ENCODE data around the gene NRROS. TPM values are rescaled to one million over a fixed set of nuclear protein-coding genes. Genes with fewer than 3 reads are reported as not detected.

Gene NRROS
- not detected in 2 replicates for polyA plus RNA-seq

DNA sequence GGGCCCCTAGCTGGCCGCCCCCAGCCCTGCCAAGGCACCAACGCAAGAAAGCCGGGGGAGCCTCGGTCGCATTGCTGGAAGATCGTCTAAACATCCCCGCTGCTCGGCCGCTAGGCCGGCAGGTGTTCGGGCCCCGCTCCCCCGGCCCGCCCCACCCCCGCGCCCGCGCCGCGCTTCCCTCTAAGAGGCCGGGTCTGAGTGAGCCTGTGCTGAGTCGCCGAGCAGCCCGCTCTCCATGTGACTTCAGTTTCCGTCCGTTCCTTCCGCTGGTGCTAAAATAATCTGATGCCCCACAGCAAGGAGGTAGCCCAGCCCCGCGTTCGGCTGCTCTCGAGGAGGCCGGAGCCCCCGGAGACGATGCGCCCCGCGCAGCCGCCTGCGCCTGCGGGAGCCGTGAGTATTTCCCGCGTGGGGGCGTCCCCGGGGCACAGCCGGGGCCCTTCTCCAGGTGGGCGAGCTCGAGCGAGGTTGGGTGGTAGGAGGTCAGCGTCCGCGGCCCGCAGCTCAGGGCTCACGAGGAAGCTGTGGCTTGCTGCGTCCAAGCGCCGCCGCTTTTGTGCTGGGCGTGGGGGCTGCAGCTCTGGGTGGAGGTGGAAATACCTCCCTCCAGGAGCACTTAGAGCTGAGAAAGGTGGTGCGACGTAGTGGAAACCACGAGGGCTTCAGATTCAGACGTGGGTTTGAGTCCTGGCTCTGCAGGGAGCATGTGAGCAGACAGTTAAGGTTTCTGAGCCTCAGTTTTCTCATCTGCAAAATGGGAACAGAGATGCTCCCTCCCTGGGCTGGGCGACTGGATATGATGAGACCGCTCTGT lies at the start of gene NRROS:
Gene NRROS (plus strand): TSS at position 212 of the 814 bp plus-strand sequence. CDS start 14,846 bp downstream, outside the sequence.

Other genes with a start within 250 kb of the NRROS start
- gene UBXN7, start 207.3 kb upstream of the NRROS start, polyA plus RNA-seq = 11.5 and 14.3 TPM in 2 replicates
- 6.2 and 10.6 TPM in 2 replicates for gene RNF168, start 135.9 kb upstream of the NRROS start, polyA plus RNA-seq
- 1.5 TPM in 1 of 2 replicates, not detected in the other for gene SMCO1, start 124.3 kb upstream of the NRROS start, polyA plus RNA-seq
- gene WDR53, start 71.1 kb upstream of the NRROS start, polyA plus RNA-seq = 6.2 and 10.5 TPM in 2 replicates
- 11.6 and 13.2 TPM in 2 replicates for gene FBXO45, start 71.0 kb upstream of the NRROS start, polyA plus RNA-seq
- 5.1 and 11.5 TPM in 2 replicates for gene CEP19, start 72.6 kb downstream of the NRROS start, polyA plus RNA-seq
- gene PIGX, start 72.7 kb downstream of the NRROS start, polyA plus RNA-seq = 35.6 and 43.2 TPM in 2 replicates
- 9.3 and 10.5 TPM in 2 replicates for gene PAK2, start 100.2 kb downstream of the NRROS start, polyA plus RNA-seq
- 11.7 and 22.0 TPM in 2 replicates for gene SENP5, start 228.2 kb downstream of the NRROS start, polyA plus RNA-seq

Data from Purkinje cell (primary cell).